ENCODE results near the gene UMAD1.
A peak's percentile ranks its signal among the peaks of the same experiment; 100 is the strongest.

The UMAD1 gene

GRCh38 chr7:7639847-7640220 is 718 bp upstream of the UMAD1 start:
- no peak for DNase-seq
- Histone ChIP-seq H3K4me3 (peak overlapping the region; percentile 69 to 77), H3K36me3 (peaks cover 0 to 16% (median 6%) of the 10 kb centered on the region in 3 donors), H3K4me1 (peaks cover 0 to 15% (median 2%) of the 10 kb centered on the region in 4 donors), H3K27me3 (no peaks in the 10 kb centered on the region), H3K27ac (peak overlapping the region; percentile 86 to 90), H3K9me3 (no peaks in the 10 kb centered on the region)
- intact Hi-C loops (cut with DNase I; ENCODE audit: low total_unique reads): loop anchor here (10.0 kb wide), 1 partner anchor 325 kb away; the partner anchor contains the start of gene GLCCI1
- TF ChIP-seq CTCF (IDR thresholded peaks at IDR 0.05): no peak

GRCh38 chr7:7641129-7641663 is 644 bp downstream of the UMAD1 start:
- no peak for TF ChIP-seq CTCF (IDR thresholded peaks at IDR 0.05)
- Histone ChIP-seq H3K9me3 (no peaks in the 10 kb centered on the region), H3K36me3 (peaks cover 0 to 3% (median under 1%) of the 10 kb centered on the region in 3 donors), H3K4me1 (peaks cover 0 to 15% (median 2%) of the 10 kb centered on the region in 4 donors), H3K4me3 (peak overlapping the region; percentile 69 to 77), H3K27ac (peak overlapping the region; percentile 86 to 90), H3K27me3 (no peaks in the 10 kb centered on the region)
- DNase-seq: no peak
- intact Hi-C loops (cut with DNase I; ENCODE audit: low total_unique reads): loop anchor here (10.0 kb wide), 1 partner anchor 324 kb away; the partner anchor contains the start of gene GLCCI1

DNA sequence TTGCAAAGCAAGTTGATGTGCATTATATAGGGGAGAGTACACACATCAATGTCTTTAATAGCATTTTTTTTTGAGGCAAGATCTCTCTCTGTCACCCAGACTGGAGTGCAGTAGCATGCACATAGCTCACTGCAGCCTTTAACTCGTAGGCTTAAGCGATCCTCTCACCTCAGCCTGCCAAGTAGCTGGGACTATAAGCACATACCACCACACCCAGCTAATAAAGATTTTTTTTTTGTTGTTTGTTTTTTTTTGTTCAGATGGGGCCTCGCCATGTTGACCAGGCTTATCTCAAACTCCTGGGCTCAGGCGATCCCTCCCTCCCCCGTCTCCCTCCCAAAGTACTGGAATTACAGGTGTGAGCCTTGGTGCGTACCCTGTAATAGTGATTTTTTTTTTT is 1.5 kb downstream of the UMAD1 start:
- Histone ChIP-seq H3K36me3 (no peaks in the 10 kb centered on the region), H3K4me1 (peaks cover 0 to 15% (median 2%) of the 10 kb centered on the region in 4 donors), H3K4me3 (no peak overlapping the region), H3K27ac (no peak overlapping the region), H3K9me3 (no peaks in the 10 kb centered on the region), H3K27me3 (no peaks in the 10 kb centered on the region)
- TF ChIP-seq CTCF (IDR thresholded peaks at IDR 0.05): no peak
- DNase-seq: no peak
- intact Hi-C loops (cut with DNase I; ENCODE audit: low total_unique reads): loop anchor here (10.0 kb wide), 1 partner anchor 323 kb away; the partner anchor contains the start of gene GLCCI1

DNA sequence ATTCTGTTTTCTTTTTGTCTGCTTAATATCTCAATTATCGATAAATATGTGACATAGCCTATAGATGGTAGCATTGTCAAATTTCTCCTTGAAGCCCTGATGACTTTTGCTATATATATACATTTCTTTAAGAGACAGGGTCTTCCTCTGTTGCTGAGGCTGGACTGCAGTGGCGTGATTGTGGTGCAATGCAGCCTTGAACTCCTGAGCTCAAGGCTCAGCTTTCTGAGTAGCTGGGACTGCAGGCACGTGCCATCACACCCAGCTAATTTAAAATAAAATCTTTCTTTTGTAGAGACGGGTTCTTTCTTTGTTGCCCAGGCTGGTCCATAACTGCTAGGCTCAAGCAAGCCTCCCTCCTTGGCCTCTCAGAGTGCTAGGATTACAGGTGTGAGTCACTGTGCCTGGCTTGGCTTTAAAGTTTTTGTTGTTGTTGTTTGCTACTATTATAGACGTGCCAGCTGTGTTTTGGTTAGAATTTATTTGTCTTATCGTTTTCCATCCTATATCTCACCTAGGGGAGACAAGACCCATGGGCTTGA is 7.0 kb downstream of the UMAD1 start:
- no peaks in the 10 kb centered on the region for H3K27me3 ChIP-seq
- H3K4me3 ChIP-seq: no peak overlapping the region
- no peaks in the 10 kb centered on the region for H3K9me3 ChIP-seq
- H3K36me3 ChIP-seq: no peaks in the 10 kb centered on the region
- DNase-seq: no peak
- H3K27ac ChIP-seq: no peak overlapping the region
- H3K4me1 ChIP-seq: no peaks in the 10 kb centered on the region
- no peak for TF ChIP-seq CTCF (IDR thresholded peaks at IDR 0.05)
- intact Hi-C loops (cut with DNase I; ENCODE audit: low total_unique reads): loop anchor here (10.0 kb wide), 1 partner anchor 317 kb away; the partner anchor contains the start of gene GLCCI1

- no peak for DNase-seq
- no peak overlapping the region for H3K27ac ChIP-seq
- no peaks in the 10 kb centered on the region for H3K36me3 ChIP-seq
- H3K4me1 ChIP-seq: no peaks in the 10 kb centered on the region
- no peaks in the 10 kb centered on the region for H3K9me3 ChIP-seq
- no peak overlapping the region for H3K4me3 ChIP-seq
- no peaks in the 10 kb centered on the region for H3K27me3 ChIP-seq
- TF ChIP-seq CTCF (IDR thresholded peaks at IDR 0.05): no peak
- intact Hi-C loops (cut with DNase I; ENCODE audit: low total_unique reads): no loop called here
Measured at GRCh38 chr7:7650682-7651206, 10.2 kb downstream of the UMAD1 start.
